GM21390 (cell line): Measurements from ENCODE around the gene SRL.
"Not testable (repeated sequence)": the region's sequence is repeated elsewhere in the genome, so short reads cannot be mapped to it uniquely, and the experiment has no call there.

Source experiments
- ATAC-seq: cut with Tn5 transposase; IDR thresholded peaks from one replicate; pipeline ENCODE4 v1.9.1; 2021; ENCODE audit not compliant: unreplicated experiment

SRL gene

GRCh38 chr16:4166821-4167220, 75.1 kb downstream of the SRL start:
- ATAC-seq = no peak

- no peak for ATAC-seq
Observed at GRCh38 chr16:4160658-4161430, 81.0 kb downstream of the SRL start.

GRCh38 chr16:4159726-4160125, 82.2 kb downstream of the SRL start:
- ATAC-seq = no peak

DNA sequence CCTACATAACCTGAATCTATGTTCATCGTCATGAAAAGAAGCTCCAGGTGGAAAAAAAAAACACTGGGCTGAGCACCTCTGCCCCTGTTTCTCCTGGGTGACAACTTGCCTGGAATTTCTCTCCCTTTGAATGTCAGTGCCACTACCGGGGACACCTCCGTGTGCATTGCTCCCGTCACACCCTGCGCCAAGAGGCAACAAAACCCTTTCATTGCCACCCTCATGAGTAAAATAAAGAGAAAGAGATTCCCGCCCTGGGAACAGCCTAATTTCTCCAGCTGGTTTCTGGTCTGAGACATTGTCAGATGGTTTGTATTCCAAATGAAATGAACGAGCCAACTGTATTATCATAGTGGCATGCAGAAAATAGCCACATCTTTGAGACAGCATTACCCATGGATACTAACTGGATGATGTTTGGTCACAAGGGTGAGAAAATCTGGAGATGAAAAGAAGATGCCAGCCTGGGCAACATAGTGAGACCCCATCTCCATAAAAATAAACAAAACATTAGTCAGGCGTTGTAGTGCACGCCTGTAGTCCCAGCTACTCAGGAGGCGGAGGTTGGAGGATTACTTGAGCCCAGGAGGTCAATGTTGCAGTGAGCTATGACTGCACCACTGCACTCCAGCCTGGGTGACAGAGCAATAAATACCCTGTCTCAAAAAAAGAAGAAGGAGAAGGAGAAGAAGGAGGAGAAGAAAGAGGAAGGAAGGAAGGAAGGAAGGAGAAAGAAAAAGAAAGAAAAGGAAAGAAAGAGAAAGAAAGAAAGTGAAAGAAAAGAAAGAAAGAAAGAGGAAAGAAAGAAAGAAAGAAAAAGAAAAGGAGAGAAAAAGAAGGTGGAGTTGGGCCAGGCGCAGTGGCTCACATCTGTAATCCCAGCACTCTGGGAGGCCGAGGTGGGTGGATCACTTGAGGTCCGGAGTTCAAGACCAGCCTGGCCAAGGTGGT, 83.5 kb downstream of the SRL start:
- ATAC-seq = no peak

GRCh38 chr16:4157376-4157825, 84.5 kb downstream of the SRL start:
- no peak for ATAC-seq

DNA sequence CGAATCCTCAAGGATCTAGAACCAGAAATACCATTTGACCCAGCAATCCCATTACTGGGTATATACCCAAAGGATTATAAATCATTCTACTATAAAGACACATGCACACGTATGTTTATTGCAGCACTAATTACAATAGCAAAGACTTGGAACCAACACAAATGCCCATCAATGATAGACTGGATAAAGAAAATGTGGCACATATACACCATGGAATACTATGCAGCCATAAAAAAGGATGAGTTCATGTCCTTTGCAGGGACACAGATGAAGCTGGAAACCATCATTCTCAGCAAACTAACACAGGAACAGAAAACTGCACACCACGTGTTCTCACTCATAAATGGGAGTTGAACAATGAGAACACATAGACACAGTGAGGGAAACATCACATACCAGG, 85.4 kb downstream of the SRL start:
- not testable (repeated sequence) for ATAC-seq

- not testable (repeated sequence) for ATAC-seq
Observed at GRCh38 chr16:4153364-4153763, 88.5 kb downstream of the SRL start.

DNA sequence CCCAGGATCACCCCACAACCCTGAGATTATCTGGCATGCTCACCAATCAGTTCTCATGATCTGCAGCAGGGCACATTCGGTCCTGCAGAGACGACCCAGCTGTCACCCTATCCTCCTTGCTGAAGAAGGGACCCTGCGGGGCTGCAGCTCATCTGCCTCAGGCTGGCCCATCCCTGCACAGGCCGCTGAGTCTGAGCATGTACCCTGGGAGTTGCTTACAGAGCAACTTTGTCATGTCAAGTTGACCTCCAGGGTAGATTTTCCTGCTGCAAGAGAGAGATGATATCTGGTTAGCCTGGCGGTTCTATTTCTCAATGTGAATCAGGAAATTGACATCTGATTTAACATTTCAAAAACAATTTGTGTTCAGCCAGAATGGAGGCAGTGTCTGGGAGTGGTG, 89.6 kb downstream of the SRL start:
- ATAC-seq = no peak

DNA sequence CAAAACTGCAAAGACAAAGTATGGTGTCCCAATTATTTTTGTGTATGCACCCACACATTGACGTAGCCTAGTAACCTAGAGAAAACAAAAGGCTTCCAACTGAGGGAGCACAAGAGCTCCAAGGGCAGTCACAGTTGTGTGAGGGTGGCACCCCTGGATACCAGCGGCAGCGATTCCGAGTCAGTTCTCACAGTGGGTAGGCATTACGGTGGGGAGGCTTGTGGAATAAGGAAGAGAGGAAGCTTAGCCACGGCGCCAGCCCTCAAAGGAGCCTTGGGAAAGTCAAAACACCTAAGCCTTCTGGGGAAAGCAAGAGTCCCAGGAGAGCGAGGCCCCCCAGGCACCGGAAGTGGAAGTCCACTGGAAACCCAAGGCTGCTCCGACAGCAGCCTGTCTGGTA, 94.6 kb downstream of the SRL start:
- ATAC-seq = no peak

DNA sequence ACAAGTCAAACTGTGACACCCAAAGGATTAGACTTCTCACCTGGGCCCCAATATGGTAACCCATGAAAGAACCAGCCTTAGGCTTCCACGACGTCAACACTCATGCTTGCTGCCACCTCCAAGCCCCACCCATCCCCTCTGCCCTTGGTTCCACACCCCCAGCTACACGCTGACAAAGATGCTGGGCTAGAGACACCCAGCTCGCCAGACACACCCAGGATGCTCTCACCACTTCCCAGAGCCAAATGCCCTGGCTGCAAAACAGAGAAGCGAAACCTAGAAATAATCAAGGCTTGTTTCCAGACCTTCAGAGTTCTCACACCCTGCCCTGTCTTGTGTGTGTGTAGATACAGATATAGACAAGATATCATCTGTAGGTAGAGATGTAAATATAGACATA, 99.6 kb downstream of the SRL start:
- no peak for ATAC-seq

GRCh38 chr16:4141604-4142003, 100.3 kb downstream of the SRL start:
- ATAC-seq = no peak

DNA sequence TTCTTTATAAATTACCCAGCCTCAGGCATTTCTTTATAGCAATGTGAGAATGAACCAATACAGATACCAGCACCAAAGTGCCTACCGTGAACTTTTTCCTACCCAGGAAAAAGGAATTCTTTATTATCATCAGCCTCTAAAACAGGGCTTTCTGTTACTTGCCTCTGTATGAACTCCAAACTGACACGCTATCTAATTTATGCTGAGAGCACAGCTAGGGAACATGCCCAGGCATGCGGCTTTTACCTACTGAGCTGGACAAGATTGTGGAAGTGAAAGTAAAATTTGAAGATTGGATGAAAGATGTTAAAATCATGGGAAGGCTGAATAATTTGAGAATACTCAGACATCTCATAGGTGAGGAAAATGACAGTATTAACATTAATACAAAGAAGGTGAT, 101.2 kb downstream of the SRL start:
- ATAC-seq = no peak

GRCh38 chr16:4139968-4140367, 101.9 kb downstream of the SRL start:
- ATAC-seq = no peak
